Neural cell (in vitro differentiated cells): Measurements from ENCODE around the gene TTLL5. TPM values are rescaled to one million over a fixed set of nuclear protein-coding genes. Genes with fewer than 3 reads are reported as not detected.

ENCODE experiments used
- H2AFZ ChIP-seq: fragments of 200-600, 300-800 bp; sonication (generic), shearing (Covaris generic); 2 replicates; pipeline ENCODE4 v1.6.0; 2014; ENCODE audit warnings: low read depth, mild to moderate bottlenecking, antibody characterized with exemption, low read length, moderate library complexity
- H3F3A ChIP-seq: fragments of 200-600 bp; shearing (Covaris generic); 2 replicates; pipeline ENCODE4 v1.6.1; 2016; ENCODE audit warnings: mild to moderate bottlenecking, moderate library complexity, mixed read lengths, antibody characterized with exemption, low read length; ENCODE audit not compliant: insufficient read depth, poor library complexity, severe bottlenecking
- H3K27ac ChIP-seq: fragments of 200-600, 300-800 bp; sonication (generic), shearing (Covaris generic); 2 replicates; pipeline ENCODE4 v1.5.1; 2014; ENCODE audit warnings: mild to moderate bottlenecking, low read length, moderate library complexity
- H3K27me3 ChIP-seq: fragments of 300-800, 200-600 bp; sonication (generic), shearing (Covaris generic); 2 replicates; pipeline ENCODE4 v1.6.0; 2014; ENCODE audit warnings: mild to moderate bottlenecking, low read depth, low read length, moderate library complexity; ENCODE audit not compliant: insufficient read depth
- H3K36me3 ChIP-seq: fragments of 300-800, 200-600 bp; sonication (generic), shearing (Covaris generic); 2 replicates; pipeline ENCODE4 v1.5.1; 2014; ENCODE audit warnings: mild to moderate bottlenecking, antibody characterized with exemption, low read length, moderate library complexity; ENCODE audit not compliant: insufficient read depth
- H3K4me2 ChIP-seq: fragments of 300-800, 200-600 bp; sonication (generic), shearing (Covaris generic); 2 replicates; pipeline ENCODE4 v1.6.0; 2014; ENCODE audit warnings: mild to moderate bottlenecking, low read length
- H3K4me3 ChIP-seq: fragments of 300-800, 200-600 bp; sonication (generic), shearing (Covaris generic); 2 replicates; pipeline ENCODE4 v1.5.1; 2014; ENCODE audit warnings: mild to moderate bottlenecking, low read length, moderate library complexity
- H3K79me2 ChIP-seq: fragments of 200-600 bp; shearing (Covaris generic); replicated peaks from 2 replicates; pipeline ENCODE4 v1.6.0; 2014; ENCODE audit warnings: mild to moderate bottlenecking, low read length, moderate library complexity; ENCODE audit not compliant: insufficient read depth
- H3K9ac ChIP-seq: fragments of 300-800, 200-600 bp; sonication (generic), shearing (Covaris generic); 2 replicates; pipeline ENCODE4 v1.6.1; 2016; ENCODE audit warnings: mild to moderate bottlenecking, low read length, mixed read lengths
- H3K9me2 ChIP-seq: fragments of 200-600 bp; shearing (Covaris generic); 2 replicates; pipeline ENCODE4 v1.6.1; 2016; ENCODE audit warnings: mild to moderate bottlenecking, low read length, mixed read lengths; ENCODE audit not compliant: insufficient read depth
- H3K9me3 ChIP-seq: fragments of 200-600, 300-800 bp; sonication (generic), shearing (Covaris generic); 2 replicates; pipeline ENCODE4 v1.6.1; 2016; ENCODE audit warnings: mild to moderate bottlenecking, mixed run types, low read length, moderate library complexity, mixed read lengths
- H4K20me1 ChIP-seq: fragments of 200-600 bp; shearing (Covaris generic); 2 replicates; pipeline ENCODE4 v1.6.1; 2016; ENCODE audit warnings: mild to moderate bottlenecking, mixed run types; ENCODE audit not compliant: insufficient read depth
- CTCF ChIP-seq: fragments of 450-650 bp; IDR thresholded peaks from 2 replicates; pipeline ENCODE4 v1.5.1; 2014; ENCODE audit warnings: antibody characterized with exemption, mild to moderate bottlenecking, moderate library complexity; ENCODE audit not compliant: poor library complexity, severe bottlenecking
- EP300 ChIP-seq: fragments of 450-650 bp; conservative IDR thresholded peaks from 2 replicates; pipeline ENCODE4 v1.6.1; 2014; ENCODE audit warnings: antibody characterized with exemption, mild to moderate bottlenecking, moderate library complexity; ENCODE audit not compliant: poor library complexity, severe bottlenecking
- EZH2 ChIP-seq: fragments of 200-600, 300-800 bp; shearing (Covaris generic), sonication (generic); IDR thresholded peaks from 2 replicates; pipeline ENCODE4 v1.6.1; 2014; ENCODE audit warnings: antibody characterized with exemption, low read length, borderline replicate concordance, mild to moderate bottlenecking; ENCODE audit not compliant: insufficient read depth, poor library complexity, severe bottlenecking
- MXI1 ChIP-seq: fragments of 450-650 bp; conservative IDR thresholded peaks from 2 replicates; pipeline ENCODE4 v1.6.1; 2014; ENCODE audit warnings: antibody characterized with exemption, mild to moderate bottlenecking; ENCODE audit not compliant: poor library complexity, severe bottlenecking
- POLR2AphosphoS5 ChIP-seq: IDR thresholded peaks from 2 replicates; pipeline ENCODE4 v1.6.1; 2012
- RAD21 ChIP-seq: fragments of 450-650 bp; conservative IDR thresholded peaks from 2 replicates; pipeline ENCODE4 v1.6.1; 2014; ENCODE audit warnings: antibody characterized with exemption, mild to moderate bottlenecking, moderate library complexity
- REST ChIP-seq: IDR thresholded peaks from 2 replicates; pipeline ENCODE4 v1.6.1; 2012; ENCODE audit warnings: borderline replicate concordance
- SMC3 ChIP-seq: fragments of 450-650 bp; conservative IDR thresholded peaks from 2 replicates; pipeline ENCODE4 v1.6.1; 2014; ENCODE audit warnings: antibody characterized with exemption, mild to moderate bottlenecking, moderate library complexity; ENCODE audit not compliant: poor library complexity
- TAF1 ChIP-seq: IDR thresholded peaks from 2 replicates; pipeline ENCODE4 v1.6.1; 2012; ENCODE audit warnings: low read depth
- polyA plus RNA-seq: library from polyadenylated mRNA; depleted of rRNA; stranded (reverse); fragments of >200 nt; gene quantifications from 2 replicates; pipeline ENCODE4 v1.2.3, GENCODE V29; 2014

The TTLL5 gene
- polyA plus RNA-seq, 1 donor from 2014 or later, result 8.2 TPM

- no peak overlapping the region for H3K27ac ChIP-seq
- H3K9me2 ChIP-seq, result no peaks in the 10 kb centered on the region
- H3K4me3 ChIP-seq, result no peak overlapping the region
- H3K36me3 ChIP-seq, result no peaks in the 10 kb centered on the region
- H3K4me2 ChIP-seq, result no peak overlapping the region
- peaks cover 11% of the 10 kb centered on the region for H3K79me2 ChIP-seq
- H3F3A ChIP-seq, result no peaks in the 10 kb centered on the region
- peaks cover 5% of the 10 kb centered on the region for H3K27me3 ChIP-seq
- no peaks in the 10 kb centered on the region for H4K20me1 ChIP-seq
- no peak overlapping the region for H2AFZ ChIP-seq
- no peaks in the 10 kb centered on the region for H3K9me3 ChIP-seq
- TF ChIP-seq POLR2AphosphoS5, result no peak
- TF ChIP-seq TAF1, result no peak
- TF ChIP-seq SMC3, result no peak
- no peak for TF ChIP-seq RAD21
- TF ChIP-seq CTCF, result no peak
- TF ChIP-seq REST, result no peak
- TF ChIP-seq MXI1, result no peak
- TF ChIP-seq EZH2, result no peak
- TF ChIP-seq EP300, result no peak
- H3K9ac ChIP-seq, result no peak overlapping the region
Measured at GRCh38 chr14:75984674-75985073, 323.6 kb downstream of the TTLL5 start.

- H3K36me3 ChIP-seq, result peaks cover 5% of the 10 kb centered on the region
- peaks cover 11% of the 10 kb centered on the region for H3K79me2 ChIP-seq
- H3K9me3 ChIP-seq, result no peaks in the 10 kb centered on the region
- peak within 1 kb of the TSS; percentile 71 for H3K27ac ChIP-seq
- peak within 1 kb of the TSS; percentile 81 for H2AFZ ChIP-seq
- H3K9ac ChIP-seq, result peak within 1 kb of the TSS; percentile 77
- no peaks in the 10 kb centered on the region for H3K9me2 ChIP-seq
- TF ChIP-seq MXI1 (peak; percentile 76), POLR2AphosphoS5 (peak; percentile 91), RAD21 (peak; percentile 13), SMC3 (no peak)
- peaks cover 5% of the 10 kb centered on the region for H3K27me3 ChIP-seq
- no peaks in the 10 kb centered on the region for H3F3A ChIP-seq
- peak within 1 kb of the TSS; percentile 95 for H3K4me3 ChIP-seq
- peak within 1 kb of the TSS; percentile 76 for H3K4me2 ChIP-seq
- H4K20me1 ChIP-seq, result no peaks in the 10 kb centered on the region
Measured at GRCh38 chr14:75985618-75986438, 324.8 kb downstream of the TTLL5 start, which contains the start of gene IFT43. Gene IFT43, plus strand, starts transcription at chr14:75985763. Its CDS starts 24 bp downstream, at chr14:75985787.
